Neural progenitor cell (in vitro differentiated cells): ENCODE data around the gene AP2B1. TPM values are rescaled to one million over a fixed set of nuclear protein-coding genes. Genes with fewer than 3 reads are reported as not detected.
A peak's percentile ranks its signal among the peaks of the same experiment; 100 is the strongest.

Source experiments
- DNase-seq: peaks from one replicate; pipeline ENCODE4 v3.0.0-alpha.2; 2016; ENCODE audit warnings: low spot score
- H2AFZ ChIP-seq: fragments of 200-600 bp; sonication (generic); replicated peaks from 2 replicates; pipeline ENCODE4 v1.6.1; 2016; ENCODE audit warnings: antibody characterized with exemption
- H3F3A ChIP-seq: fragments of 200-600 bp; sonication (generic); 2 replicates; pipeline ENCODE4 v1.6.1; 2016; ENCODE audit warnings: antibody characterized with exemption, low read depth
- H3K27ac ChIP-seq: fragments of 200-600 bp; sonication (generic); 2 replicates; pipeline ENCODE4 v1.5.1; 2016; ENCODE audit warnings: mild to moderate bottlenecking
- H3K27me3 ChIP-seq: fragments of 200-600 bp; sonication (generic); 2 replicates; pipeline ENCODE4 v1.6.1; 2016; ENCODE audit warnings: mild to moderate bottlenecking, moderate library complexity
- H3K36me3 ChIP-seq: fragments of 200-600 bp; sonication (generic); 2 replicates; pipeline ENCODE4 v1.5.1; 2016
- H3K4me1 ChIP-seq: fragments of 200-600 bp; sonication (generic); 2 replicates; pipeline ENCODE4 v1.6.1; 2016; ENCODE audit warnings: mixed run types
- H3K4me2 ChIP-seq: fragments of 200-600 bp; sonication (generic); 2 replicates; pipeline ENCODE4 v1.6.1; 2016
- H3K4me3 ChIP-seq: fragments of 200-600 bp; sonication (generic); 2 replicates; pipeline ENCODE4 v1.5.1; 2016
- H3K79me2 ChIP-seq: fragments of 200-600 bp; sonication (generic); 2 replicates; pipeline ENCODE4 v1.6.1; 2016; ENCODE audit warnings: low read depth
- H3K9ac ChIP-seq: fragments of 200-600 bp; sonication (generic); 2 replicates; pipeline ENCODE4 v1.6.1; 2016
- H3K9me3 ChIP-seq: fragments of 200-600 bp; sonication (generic); 2 replicates; pipeline ENCODE4 v1.5.1; 2016; ENCODE audit warnings: low read depth
- H4K20me1 ChIP-seq: fragments of 200-600 bp; sonication (generic); 2 replicates; pipeline ENCODE4 v1.6.1; 2016; ENCODE audit warnings: low read depth
- H3K27ac Mint-ChIP-seq: 3 replicates; pipeline ENCODE4 v1.8.0; 2021; ENCODE audit warnings: mixed read lengths
- H3K27me3 Mint-ChIP-seq: 2 replicates; pipeline ENCODE4 v1.8.0; 2022; ENCODE audit warnings: low read depth, mild to moderate bottlenecking, inconsistent platforms, moderate library complexity, mixed read lengths; ENCODE audit not compliant: insufficient read depth
- H3K36me3 Mint-ChIP-seq: 3 replicates; pipeline ENCODE4 v1.8.0; 2021; ENCODE audit warnings: mixed read lengths
- H3K4me1 Mint-ChIP-seq: 3 replicates; pipeline ENCODE4 v1.8.0; 2021; ENCODE audit warnings: mixed read lengths
- H3K4me3 Mint-ChIP-seq: 3 replicates; pipeline ENCODE4 v1.8.0; 2021; ENCODE audit warnings: mild to moderate bottlenecking, moderate library complexity, mixed read lengths
- H3K9me3 Mint-ChIP-seq: 3 replicates; pipeline ENCODE4 v1.8.0; 2020; ENCODE audit warnings: mixed read lengths
- EZH2 ChIP-seq: fragments of 200-600 bp; sonication (generic); IDR thresholded peaks from 2 replicates; pipeline ENCODE4 v1.6.1; 2017; ENCODE audit warnings: antibody characterized with exemption, mild to moderate bottlenecking, moderate library complexity
- EZH2phosphoT487 ChIP-seq: fragments of 200-600 bp; sonication (generic); IDR thresholded peaks from 2 replicates; pipeline ENCODE4 v1.6.1; 2017; ENCODE audit warnings: antibody characterized with exemption
- total RNA-seq: library from RNA; depleted of rRNA; stranded (reverse); fragments of >200 nt; gene quantifications from 2 replicates; pipeline ENCODE4 v1.2.3, GENCODE V29; 2015; ENCODE audit warnings: low replicate concordance
- TF ChIP-seq, protein P1 (sequence below): fragments of 200-600 bp; sonication (generic); IDR thresholded peaks from 2 replicates; pipeline ENCODE4 v1.5.1; 2017; ENCODE audit warnings: antibody characterized with exemption, mild to moderate bottlenecking

The AP2B1 gene
- total RNA-seq, 1 donor from 2014 or later, result 125 TPM

DNA sequence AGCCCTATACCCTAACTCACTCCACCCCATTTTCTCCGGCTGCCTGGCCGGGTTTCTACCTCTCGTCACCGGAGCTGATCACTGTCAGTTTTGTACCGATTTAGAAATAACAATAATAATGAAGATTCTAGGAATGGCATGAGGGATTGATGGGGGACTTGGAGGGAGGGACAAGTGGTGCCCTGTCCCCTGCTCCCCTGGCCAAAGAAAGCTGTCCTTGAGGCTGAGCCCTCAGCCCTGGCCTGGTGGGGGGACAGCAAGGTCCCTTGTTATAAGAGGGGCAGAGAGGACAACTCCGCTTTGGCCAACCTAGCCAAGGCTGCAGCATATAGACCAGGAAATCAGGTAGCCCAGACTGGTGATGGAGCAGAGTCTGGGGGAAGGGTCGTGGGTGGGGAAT lies 155.4 kb downstream of the AP2B1 start:
- Histone ChIP-seq H3K4me1 (no peaks in the 10 kb centered on the region), H3K27ac (no peak overlapping the region), H3K79me2 (no peaks in the 10 kb centered on the region), H3K9ac (no peak overlapping the region), H3K36me3 (no peaks in the 10 kb centered on the region), H3K9me3 (no peaks in the 10 kb centered on the region), H3K4me2 (no peak overlapping the region), H4K20me1 (peaks cover 31% of the 10 kb centered on the region), H3K4me3 (no peak overlapping the region), H3F3A (no peaks in the 10 kb centered on the region), H2AFZ (no peak overlapping the region), H3K27me3 (peaks cover 60% of the 10 kb centered on the region)
- no peak for DNase-seq
- Mint-ChIP-seq H3K27me3 (peaks cover 19% of the 10 kb centered on the region), H3K4me1 (peaks cover 8% of the 10 kb centered on the region), H3K36me3 (no peaks in the 10 kb centered on the region), H3K27ac (no peak overlapping the region), H3K9me3 (no peaks in the 10 kb centered on the region), H3K4me3 (no peak overlapping the region)
- TF ChIP-seq EZH2 (no peak), EZH2phosphoT487 (no peak)
- TF ChIP-seq, protein P1, sequence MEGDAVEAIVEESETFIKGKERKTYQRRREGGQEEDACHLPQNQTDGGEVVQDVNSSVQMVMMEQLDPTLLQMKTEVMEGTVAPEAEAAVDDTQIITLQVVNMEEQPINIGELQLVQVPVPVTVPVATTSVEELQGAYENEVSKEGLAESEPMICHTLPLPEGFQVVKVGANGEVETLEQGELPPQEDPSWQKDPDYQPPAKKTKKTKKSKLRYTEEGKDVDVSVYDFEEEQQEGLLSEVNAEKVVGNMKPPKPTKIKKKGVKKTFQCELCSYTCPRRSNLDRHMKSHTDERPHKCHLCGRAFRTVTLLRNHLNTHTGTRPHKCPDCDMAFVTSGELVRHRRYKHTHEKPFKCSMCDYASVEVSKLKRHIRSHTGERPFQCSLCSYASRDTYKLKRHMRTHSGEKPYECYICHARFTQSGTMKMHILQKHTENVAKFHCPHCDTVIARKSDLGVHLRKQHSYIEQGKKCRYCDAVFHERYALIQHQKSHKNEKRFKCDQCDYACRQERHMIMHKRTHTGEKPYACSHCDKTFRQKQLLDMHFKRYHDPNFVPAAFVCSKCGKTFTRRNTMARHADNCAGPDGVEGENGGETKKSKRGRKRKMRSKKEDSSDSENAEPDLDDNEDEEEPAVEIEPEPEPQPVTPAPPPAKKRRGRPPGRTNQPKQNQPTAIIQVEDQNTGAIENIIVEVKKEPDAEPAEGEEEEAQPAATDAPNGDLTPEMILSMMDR, result no peak

DNA sequence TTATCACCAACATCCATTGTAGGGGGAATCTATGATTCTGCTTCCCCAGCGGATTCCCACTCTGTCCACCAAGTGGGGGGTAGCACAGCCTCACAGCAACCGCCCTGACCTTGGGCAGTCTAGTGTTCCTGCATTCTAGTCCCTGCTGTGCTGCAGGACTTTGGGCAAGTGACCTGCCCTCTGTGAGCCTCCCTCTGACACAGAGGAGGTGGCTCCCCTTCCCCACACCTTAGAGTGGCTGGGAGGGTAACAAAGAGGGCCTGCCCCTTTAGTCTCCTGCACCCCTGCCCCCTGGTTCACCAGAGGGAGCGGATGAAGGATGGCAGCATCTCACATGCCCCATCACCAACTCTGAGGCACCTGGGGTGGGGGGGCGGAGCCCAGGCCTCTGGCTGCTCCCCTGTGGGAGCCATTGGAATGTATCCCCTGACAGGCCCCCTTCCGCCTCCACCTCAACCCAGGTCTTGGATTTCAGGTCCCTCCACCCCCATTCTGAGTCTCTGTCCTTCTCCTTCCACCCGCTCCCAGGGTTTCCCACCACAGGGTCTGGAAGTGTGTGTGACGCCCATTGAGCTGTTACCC lies 155.9 kb downstream of the AP2B1 start:
- Histone ChIP-seq H3K9me3 (no peaks in the 10 kb centered on the region), H3K9ac (no peak overlapping the region), H3K36me3 (no peaks in the 10 kb centered on the region), H3K27me3 (peaks cover 58% of the 10 kb centered on the region), H2AFZ (no peak overlapping the region), H3K79me2 (no peaks in the 10 kb centered on the region), H3K4me2 (no peak overlapping the region), H3K27ac (no peak overlapping the region), H3K4me3 (no peak overlapping the region), H3K4me1 (no peaks in the 10 kb centered on the region), H3F3A (no peaks in the 10 kb centered on the region), H4K20me1 (peaks cover 31% of the 10 kb centered on the region)
- Mint-ChIP-seq H3K4me1 (peaks cover 8% of the 10 kb centered on the region), H3K4me3 (no peak overlapping the region), H3K27me3 (peaks cover 19% of the 10 kb centered on the region), H3K27ac (no peak overlapping the region), H3K36me3 (no peaks in the 10 kb centered on the region), H3K9me3 (no peaks in the 10 kb centered on the region)
- DNase-seq, result no peak
- TF ChIP-seq, protein P1, result no peak
- no peak for TF ChIP-seq EZH2
- no peak for TF ChIP-seq EZH2phosphoT487

DNA sequence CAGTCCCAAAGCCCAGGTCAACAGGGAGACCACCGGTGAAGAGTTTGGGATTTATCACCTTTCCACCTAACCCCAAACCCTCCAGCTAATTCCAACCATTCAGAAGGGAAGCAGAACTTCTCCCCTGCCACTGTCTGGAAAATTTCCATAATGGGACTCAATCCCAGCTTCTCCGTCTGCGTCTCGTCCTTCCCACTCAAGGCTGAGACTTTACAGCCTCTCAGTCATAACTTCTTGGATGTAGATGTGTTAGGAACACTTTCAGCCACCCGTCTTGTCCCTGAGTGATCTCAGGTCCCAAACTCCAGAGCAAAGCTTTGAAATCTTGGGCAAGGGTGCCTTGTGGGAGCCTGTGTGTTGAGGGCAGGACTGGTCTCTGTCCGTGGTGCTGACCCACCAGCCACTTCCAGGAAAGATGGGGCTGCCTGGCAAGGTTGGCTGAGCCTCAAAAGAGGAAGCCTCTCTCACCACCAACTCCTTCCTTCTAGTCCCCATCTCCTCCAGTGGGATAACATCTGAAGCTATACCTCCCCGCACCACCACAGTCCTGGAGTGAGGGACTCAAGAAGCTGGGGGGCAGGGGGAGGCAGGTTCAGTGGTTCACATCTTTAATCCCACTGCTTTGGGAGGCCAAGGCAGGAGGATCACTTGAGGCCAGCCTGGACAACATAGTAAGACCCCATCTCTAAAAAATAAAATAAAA lies 156.7 kb downstream of the AP2B1 start:
- peak; percentile 77 for DNase-seq
- Mint-ChIP-seq H3K27me3 (peaks cover 21% of the 10 kb centered on the region), H3K36me3 (no peaks in the 10 kb centered on the region)

More for the DNA sequence above, 156.7 kb downstream of the AP2B1 start:
- peaks cover 31% of the 10 kb centered on the region for H4K20me1 ChIP-seq
- no peak overlapping the region for H3K9ac ChIP-seq
- no peaks in the 10 kb centered on the region for H3K4me1 ChIP-seq
- Mint-ChIP-seq H3K4me1 (peaks cover 8% of the 10 kb centered on the region), H3K9me3 (no peaks in the 10 kb centered on the region), H3K27ac (no peak overlapping the region), H3K4me3 (no peak overlapping the region)
- no peak overlapping the region for H3K4me3 ChIP-seq
- no peaks in the 10 kb centered on the region for H3K36me3 ChIP-seq
- no peak for TF ChIP-seq EZH2phosphoT487
- TF ChIP-seq, protein P1, result no peak
- TF ChIP-seq EZH2, result no peak
- H3K9me3 ChIP-seq, result no peaks in the 10 kb centered on the region
- no peaks in the 10 kb centered on the region for H3K79me2 ChIP-seq
- H3F3A ChIP-seq, result no peaks in the 10 kb centered on the region
- peaks cover 51% of the 10 kb centered on the region for H3K27me3 ChIP-seq
- H3K27ac ChIP-seq, result no peak overlapping the region
- H2AFZ ChIP-seq, result no peak overlapping the region
- no peak overlapping the region for H3K4me2 ChIP-seq
